CD1c-positive myeloid dendritic cell (primary cell): ENCODE results near the gene DCANP1.

Experiments used
- DNase-seq: peaks from one replicate; pipeline ENCODE4 v3.0.0-alpha.2; 2016; ENCODE audit errors: extremely low spot score

Gene DCANP1

DNA sequence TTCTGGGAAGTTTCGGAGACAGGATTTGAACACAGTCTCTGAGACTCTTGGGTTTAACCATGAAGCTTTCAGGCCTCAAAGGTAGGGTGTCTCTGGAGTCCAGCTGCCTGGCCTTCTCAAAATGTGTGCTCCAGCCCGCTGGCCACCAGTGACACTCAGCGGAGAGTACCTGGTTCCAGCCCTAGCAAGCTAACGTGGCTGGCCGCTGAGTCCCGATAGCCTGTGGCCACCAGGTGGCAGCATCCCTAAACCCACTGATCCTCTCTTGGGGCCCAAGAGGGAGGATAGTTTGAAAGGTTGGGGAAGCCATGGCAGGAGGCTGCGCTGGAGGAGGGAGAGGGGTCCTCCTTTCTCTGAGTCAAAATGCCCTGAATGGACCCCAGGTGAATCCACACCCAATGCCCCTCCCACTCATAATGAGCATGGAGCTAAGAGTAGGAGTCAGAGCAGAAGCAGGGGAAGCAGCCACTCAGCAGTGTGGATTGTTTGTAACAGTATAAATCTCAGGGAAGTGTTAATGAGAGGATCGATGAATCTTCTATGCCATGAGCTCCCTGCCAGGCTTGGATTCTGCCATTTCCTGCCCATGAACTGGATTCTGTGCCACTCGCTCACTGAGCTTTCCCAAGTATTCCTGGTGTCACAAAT lies 10.4 kb upstream of the DCANP1 start:
- peak; percentile 71 for DNase-seq

- peak; percentile 99 for DNase-seq
These were observed 9.3 kb upstream of the DCANP1 start for GRCh38 chr5:135456238-135457099.

DNA sequence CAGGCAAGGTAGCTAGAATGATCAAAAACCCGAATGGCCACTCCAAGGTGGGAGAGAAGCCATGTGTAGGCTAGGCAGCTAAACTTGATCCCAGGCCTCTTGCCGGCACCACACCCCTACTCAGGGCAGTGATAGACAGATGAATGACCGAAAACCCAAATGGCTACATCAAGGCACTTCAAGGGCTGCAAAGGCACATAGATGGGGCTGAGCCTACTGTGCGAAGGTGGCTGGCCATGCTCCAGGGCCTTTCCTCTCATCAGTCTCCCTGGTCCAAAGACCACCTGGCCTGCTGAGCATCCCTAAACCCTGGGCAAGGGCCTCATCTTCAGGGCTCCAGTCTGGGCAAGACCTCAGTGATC lies 8.7 kb upstream of the DCANP1 start:
- DNase-seq: no peak

- DNase-seq: no peak
These were observed 7.8 kb upstream of the DCANP1 start for GRCh38 chr5:135454946-135455345.

GRCh38 chr5:135453613-135454012 lies 6.5 kb upstream of the DCANP1 start:
- no peak for DNase-seq

DNA sequence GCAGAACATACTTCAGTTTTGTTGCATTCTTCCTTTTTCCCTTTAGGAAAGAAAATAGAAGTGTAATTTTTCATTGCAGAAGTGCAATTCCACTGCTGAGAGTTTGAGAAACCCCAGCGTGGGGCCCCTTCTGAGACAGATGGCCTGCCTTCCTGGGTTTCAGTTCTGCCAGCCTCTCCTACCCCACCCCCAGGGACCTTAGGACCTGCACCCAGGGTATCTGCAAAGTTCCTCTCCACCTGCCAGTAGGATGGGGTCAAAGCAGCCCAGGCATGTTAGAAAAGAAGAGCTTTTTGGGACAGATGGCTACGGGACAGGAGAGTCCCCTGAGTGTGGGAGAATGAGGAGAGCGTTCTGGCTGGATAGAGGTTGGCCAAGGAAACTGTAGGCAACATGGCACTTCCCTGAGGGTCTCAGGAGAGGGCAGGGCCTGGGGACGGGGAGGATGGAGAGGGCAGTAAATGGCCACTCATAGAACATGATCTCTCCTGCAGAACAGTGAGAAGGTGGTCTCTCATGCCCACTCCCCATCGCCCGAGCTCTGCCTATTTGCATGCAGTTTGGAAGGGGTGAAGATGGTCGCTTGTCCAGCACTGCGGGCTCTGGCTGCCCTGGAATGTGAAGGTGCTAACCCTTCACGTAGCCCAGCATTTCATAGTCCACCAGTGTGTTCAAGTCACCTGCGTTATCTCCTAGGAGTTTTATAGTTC lies 5.3 kb upstream of the DCANP1 start, which contains the start of gene TIFAB:
TSS of gene TIFAB (minus strand) at position 31 of the 710 bp plus-strand sequence. CDS start 2,412 bp downstream, outside the sequence.
- DNase-seq: peak; percentile 63

DNA sequence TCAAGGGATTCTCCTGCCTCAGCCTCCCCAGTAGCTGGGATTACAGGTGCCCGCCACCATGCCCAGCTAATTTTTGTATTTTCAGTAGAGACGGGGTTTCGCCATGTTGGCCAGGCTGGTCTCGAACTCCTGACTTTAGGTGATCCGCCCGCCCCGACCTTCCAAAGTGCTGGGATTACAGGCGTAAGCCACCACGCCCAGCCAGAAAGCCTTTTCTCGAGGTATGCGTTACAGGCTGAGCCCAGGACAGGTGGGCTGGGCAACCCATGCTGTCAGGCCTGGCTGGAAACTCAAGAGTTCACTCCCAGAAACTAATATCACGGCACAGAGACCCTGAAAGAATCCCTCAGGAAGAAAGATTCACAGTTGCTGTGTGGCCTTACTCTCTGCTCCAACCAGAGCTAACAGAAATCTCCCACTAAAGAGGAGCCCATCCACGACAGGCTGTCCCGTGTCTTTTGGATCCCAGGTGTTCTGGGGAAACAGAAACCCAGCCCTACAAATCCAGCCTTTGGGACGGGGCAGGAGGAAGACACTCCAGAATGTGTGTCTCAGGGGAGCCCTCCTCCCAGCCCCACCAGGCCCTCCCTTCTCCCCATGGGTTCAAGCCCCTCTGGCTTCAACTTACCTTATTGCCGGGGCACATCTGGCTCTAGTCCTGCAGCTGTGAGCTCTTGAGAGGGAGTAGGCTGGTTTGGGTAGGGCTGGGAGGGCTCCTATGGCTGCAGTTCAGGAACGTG lies 4.6 kb upstream of the DCANP1 start:
- no peak for DNase-seq

DNA sequence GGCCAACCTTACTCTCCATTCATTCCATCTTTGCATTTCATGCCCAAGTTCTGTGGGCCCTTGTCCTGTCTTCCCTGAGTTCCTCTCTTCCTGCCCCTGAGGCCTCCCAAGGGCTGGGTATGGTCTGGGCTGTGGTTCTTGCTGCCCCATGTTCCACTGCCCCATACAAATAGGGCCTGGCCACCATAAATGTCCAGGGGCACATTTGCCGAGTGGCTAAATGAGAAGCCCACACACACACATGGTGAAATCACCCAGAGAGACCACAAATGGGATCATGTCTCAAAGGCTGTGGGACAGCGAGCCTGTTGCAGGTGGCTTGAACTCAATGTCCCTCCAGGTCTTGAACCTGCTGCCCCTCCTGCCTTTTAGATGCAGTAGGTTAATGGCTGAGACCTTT lies 3.8 kb upstream of the DCANP1 start:
- DNase-seq: no peak

- no peak for DNase-seq
These were observed 3.2 kb upstream of the DCANP1 start for GRCh38 chr5:135450336-135450735.

- DNase-seq: no peak
These were observed 2.5 kb upstream of the DCANP1 start for GRCh38 chr5:135449644-135450043.

- peak; percentile 56 for DNase-seq
These were observed 1.8 kb upstream of the DCANP1 start for GRCh38 chr5:135448791-135449507.

GRCh38 chr5:135448071-135448739 lies 1.1 kb upstream of the DCANP1 start:
- DNase-seq: no peak

DNA sequence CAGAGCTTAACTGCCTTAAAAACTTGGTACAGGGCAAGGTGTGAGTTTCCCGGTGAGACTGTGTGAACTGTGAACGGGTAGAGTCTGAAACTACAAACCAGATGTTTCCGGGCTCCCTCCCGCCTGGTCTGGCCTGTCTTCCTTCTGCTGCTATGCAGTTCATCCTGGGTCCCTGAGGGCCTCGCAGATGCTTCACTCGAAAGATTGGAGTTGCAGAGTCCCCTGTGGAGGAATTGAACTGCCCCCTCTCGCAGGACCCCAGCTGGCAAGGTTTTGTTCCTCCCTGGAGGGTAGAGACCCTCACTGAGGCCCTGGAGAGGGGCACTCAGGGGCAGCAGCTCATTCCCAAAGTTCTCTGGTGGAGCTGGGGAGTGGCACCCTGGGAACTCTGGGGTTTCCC lies 533 bp downstream of the DCANP1 start:
- no peak for DNase-seq

DNA sequence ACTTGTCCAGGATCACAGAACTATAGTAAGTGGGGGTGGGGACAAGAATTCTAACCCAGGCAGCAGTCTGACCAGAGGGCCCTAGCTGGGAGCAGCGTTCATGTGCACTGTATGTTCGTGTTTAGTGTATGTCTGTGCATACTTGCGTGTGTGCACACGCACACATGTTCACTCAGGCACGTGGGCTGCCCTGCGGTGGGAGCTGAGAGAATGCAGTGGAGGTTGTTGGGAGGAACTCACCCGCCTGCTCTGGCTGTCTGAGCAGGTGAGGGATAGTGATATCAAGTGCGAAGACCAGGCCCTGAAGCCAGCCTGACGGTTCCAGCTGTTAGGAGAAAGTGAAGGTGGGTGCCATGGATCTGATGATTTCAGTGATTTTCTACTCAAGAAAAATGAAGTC lies 942 bp downstream of the DCANP1 start:
- no peak for DNase-seq

DNA sequence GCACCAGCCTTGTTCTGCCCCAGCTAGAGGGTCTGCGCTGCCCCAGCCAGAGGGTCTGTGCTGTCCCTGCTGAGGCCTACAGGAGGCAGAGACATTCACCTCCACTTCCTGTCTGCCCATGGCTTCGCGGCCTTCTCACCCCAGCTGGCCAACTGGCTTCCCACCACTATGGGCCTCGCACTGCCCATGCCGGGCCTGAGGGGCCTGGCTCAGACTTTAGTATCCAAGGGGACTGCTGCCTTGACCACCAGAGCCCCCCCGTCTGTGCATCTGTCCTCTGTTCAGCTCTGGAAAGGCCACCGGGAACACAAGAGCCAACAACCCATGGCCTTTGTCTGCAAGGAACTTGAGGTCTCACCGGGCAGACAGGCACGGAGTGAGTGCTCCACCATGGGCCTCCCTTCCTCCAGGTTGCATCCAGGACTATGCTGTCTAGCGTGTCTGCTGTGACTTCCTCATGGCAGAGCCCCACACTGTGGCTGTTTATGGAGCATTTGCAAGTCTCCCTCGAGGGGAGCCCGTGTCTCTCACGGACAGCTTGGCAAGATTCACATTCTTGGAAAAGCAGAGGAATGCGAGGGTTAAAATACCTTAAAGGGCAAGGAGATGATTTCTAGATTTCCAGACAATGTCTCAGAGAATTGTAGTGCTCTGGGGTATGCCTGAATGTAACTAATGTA lies 1.7 kb downstream of the DCANP1 start:
- DNase-seq: peak; percentile 56

- no peak for DNase-seq
These were observed 2.3 kb downstream of the DCANP1 start for GRCh38 chr5:135444881-135445280.

- DNase-seq: peak; percentile 88
These were observed 2.8 kb downstream of the DCANP1 start for GRCh38 chr5:135444360-135444759.

DNA sequence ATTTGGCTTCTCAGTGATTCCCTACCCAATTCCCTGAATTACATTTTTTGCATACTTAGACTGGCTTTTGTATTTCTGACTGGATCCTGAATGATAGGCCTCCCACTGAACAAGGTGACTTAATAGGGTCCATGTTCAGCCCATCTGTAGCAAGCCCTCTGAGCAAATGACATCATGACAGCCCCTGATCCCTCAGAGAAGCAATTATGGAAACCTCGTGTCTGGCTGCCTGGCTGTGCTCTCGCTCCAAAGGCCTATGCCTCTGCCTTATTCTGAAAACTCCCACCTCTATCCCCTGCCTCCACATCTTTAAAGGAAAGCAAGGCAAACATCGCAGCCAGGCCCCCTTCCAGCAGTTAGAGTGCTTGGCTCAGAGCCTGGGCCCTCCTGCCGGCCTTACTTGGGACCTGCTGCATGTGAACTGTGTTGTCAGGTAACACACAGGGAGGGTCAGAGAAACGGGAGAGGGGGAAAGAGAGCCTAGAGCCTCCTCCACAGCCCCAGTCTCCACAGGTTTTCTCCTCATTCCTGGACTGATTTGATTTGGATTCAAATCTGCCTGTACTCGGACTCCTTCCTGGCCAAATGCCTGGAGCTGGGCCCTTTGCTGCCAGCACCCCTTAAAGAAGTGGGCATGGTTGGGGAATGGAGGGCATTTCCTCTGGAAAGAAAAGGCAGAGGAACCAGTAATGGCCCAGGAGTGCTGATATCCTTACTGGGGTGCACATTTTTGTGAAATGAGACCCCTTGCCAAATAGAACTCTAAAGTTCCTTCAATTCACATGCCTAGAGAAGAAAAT lies 3.8 kb downstream of the DCANP1 start:
- no peak for DNase-seq

DNA sequence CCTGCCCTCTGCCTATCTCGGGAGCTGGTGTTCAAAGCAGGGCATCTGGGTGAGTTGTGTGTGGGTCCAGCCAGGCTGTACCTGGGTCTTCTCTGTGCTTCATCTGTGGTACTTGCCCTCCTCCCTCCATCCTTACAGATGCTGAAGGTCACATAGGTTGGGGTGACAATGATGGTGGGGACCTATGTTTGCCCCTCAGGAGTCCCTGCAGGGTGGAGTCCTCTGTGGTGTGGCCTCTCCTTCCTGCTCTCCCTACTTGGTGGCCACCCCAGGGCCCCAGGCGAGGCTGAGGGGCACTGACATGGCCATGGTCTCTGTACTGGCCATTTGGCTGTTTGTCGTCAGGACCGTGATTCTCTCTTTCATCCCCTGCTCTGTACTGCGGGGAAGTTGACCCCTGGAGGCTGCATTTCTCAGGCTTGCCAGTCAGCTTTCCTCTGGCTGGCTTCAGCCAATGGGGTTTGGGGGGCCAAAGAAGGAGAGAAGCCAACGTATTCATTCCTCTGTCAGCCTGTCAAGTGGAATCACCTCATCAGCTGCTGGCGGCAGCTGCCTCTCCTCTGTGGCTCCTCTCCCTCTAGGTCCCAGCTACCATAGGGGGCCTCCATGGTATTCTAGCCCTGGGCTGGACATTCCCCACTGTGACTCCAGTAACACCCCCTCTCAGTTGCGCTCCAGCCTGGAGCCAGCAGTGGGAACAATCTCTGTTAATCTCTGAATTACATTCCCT lies 4.6 kb downstream of the DCANP1 start:
- DNase-seq: no peak
